ENCODE data around the gene WDR41.
"Not testable (repeated sequence)": the region's sequence is repeated elsewhere in the genome, so short reads cannot be mapped to it uniquely, and the experiment has no call there.

WDR41 gene

GRCh38 chr5:77491783-77492652 is at the start of gene WDR41:
TSS of gene WDR41 (minus strand) at chr5:77492316. CDS start at chr5:77492220, 96 bp downstream.
- DNase-seq (ENCODE audit: low read depth) = peak; percentile 84

- no peak for DNase-seq (ENCODE audit: low read depth)
Observed at GRCh38 chr5:77531297-77531696, 39.2 kb upstream of the WDR41 start.

GRCh38 chr5:77518304-77518703 is 26.2 kb upstream of the WDR41 start:
- no peak for DNase-seq (ENCODE audit: low read depth)

GRCh38 chr5:77514457-77514856 is 22.3 kb upstream of the WDR41 start:
- no peak for DNase-seq (ENCODE audit: low read depth)

- no peak for DNase-seq (ENCODE audit: low read depth)
Observed at GRCh38 chr5:77513321-77513720, 21.2 kb upstream of the WDR41 start.

GRCh38 chr5:77501132-77501531 is 9.0 kb upstream of the WDR41 start:
- DNase-seq (ENCODE audit: low read depth) = not testable (repeated sequence)

- DNase-seq (ENCODE audit: low read depth) = no peak
Observed at GRCh38 chr5:77499973-77500372, 7.9 kb upstream of the WDR41 start.

- no peak for DNase-seq (ENCODE audit: low read depth)
Observed at GRCh38 chr5:77499441-77499840, 7.3 kb upstream of the WDR41 start.

- DNase-seq (ENCODE audit: low read depth) = no peak
Observed at GRCh38 chr5:77498952-77499351, 6.8 kb upstream of the WDR41 start.

- no peak for DNase-seq (ENCODE audit: low read depth)
Observed at GRCh38 chr5:77494935-77495334, 2.8 kb upstream of the WDR41 start.

GRCh38 chr5:77492653-77493000 is 511 bp upstream of the WDR41 start:
- no peak for DNase-seq (ENCODE audit: low read depth)

- not testable (repeated sequence) for DNase-seq (ENCODE audit: low read depth)
Observed at GRCh38 chr5:77490741-77491344, 1.3 kb downstream of the WDR41 start.

GRCh38 chr5:77486344-77486962 is 5.7 kb downstream of the WDR41 start:
- no peak for DNase-seq (ENCODE audit: low read depth)

- DNase-seq (ENCODE audit: low read depth) = no peak
Observed at GRCh38 chr5:77483682-77484081, 8.4 kb downstream of the WDR41 start.

GRCh38 chr5:77475041-77475440 is 17.1 kb downstream of the WDR41 start:
- not testable (repeated sequence) for DNase-seq (ENCODE audit: low read depth)

GRCh38 chr5:77468875-77469274 is 23.2 kb downstream of the WDR41 start:
- not testable (repeated sequence) for DNase-seq (ENCODE audit: low read depth)

- no peak for DNase-seq (ENCODE audit: low read depth)
Observed at GRCh38 chr5:77463905-77464304, 28.2 kb downstream of the WDR41 start.

GRCh38 chr5:77461287-77461686 is 30.8 kb downstream of the WDR41 start:
- DNase-seq (ENCODE audit: low read depth) = no peak

GRCh38 chr5:77454123-77454522 is 38.0 kb downstream of the WDR41 start:
- DNase-seq (ENCODE audit: low read depth) = no peak

GRCh38 chr5:77452351-77452750 is 39.8 kb downstream of the WDR41 start:
- DNase-seq (ENCODE audit: low read depth) = no peak

- no peak for DNase-seq (ENCODE audit: low read depth)
Observed at GRCh38 chr5:77449981-77450380, 42.1 kb downstream of the WDR41 start.

GRCh38 chr5:77449277-77449676 is 42.8 kb downstream of the WDR41 start:
- no peak for DNase-seq (ENCODE audit: low read depth)

- DNase-seq (ENCODE audit: low read depth) = no peak
Observed at GRCh38 chr5:77448831-77449230, 43.3 kb downstream of the WDR41 start.
